Endothelial cell of umbilical vein (primary cell): Measurements from ENCODE around the gene CALN1.

ENCODE experiments used
- EZH2 ChIP-seq: IDR thresholded peaks from 2 replicates; pipeline ENCODE4 v1.6.1; 2012; ENCODE audit warnings: borderline replicate concordance, low read depth, mild to moderate bottlenecking, moderate library complexity, low read length, inconsistent platforms; ENCODE audit not compliant: severe bottlenecking
- JUN ChIP-seq: IDR thresholded peaks from 2 replicates; pipeline ENCODE4 v1.6.1; 2011; ENCODE audit warnings: borderline replicate concordance, low read depth; ENCODE audit not compliant: insufficient read length, insufficient read depth
- MYC ChIP-seq: IDR thresholded peaks from one replicate; pipeline ENCODE4 v1.6.1; 2011; ENCODE audit warnings: mild to moderate bottlenecking, low read depth, low read length
- POLR2A ChIP-seq: IDR thresholded peaks from 2 replicates; pipeline ENCODE4 v1.6.1; 2012; ENCODE audit warnings: low read depth, mild to moderate bottlenecking, control low read depth, low read length
- POLR2AphosphoS5 ChIP-seq: IDR thresholded peaks from 2 replicates; pipeline ENCODE4 v1.6.1; 2012; ENCODE audit warnings: low read depth, mild to moderate bottlenecking, control low read depth, low read length, moderate library complexity; ENCODE audit not compliant: insufficient read depth
- TF ChIP-seq, protein P1 (sequence below), 2 donors: IDR thresholded peaks; 1 replicate in 1 of 2; 2 replicates in 1 of 2; pipeline ENCODE4 v1.5.1; 2011; ENCODE audit warnings: low read length in 2 of 2, mild to moderate bottlenecking in 2 of 2, moderate library complexity in 2 of 2, control low read depth in 1 of 2, inconsistent platforms in 1 of 2, low read depth in 1 of 2; ENCODE audit not compliant: insufficient read depth in 1 of 2; ENCODE audit errors: extremely low read depth in 1 of 2

DNA sequence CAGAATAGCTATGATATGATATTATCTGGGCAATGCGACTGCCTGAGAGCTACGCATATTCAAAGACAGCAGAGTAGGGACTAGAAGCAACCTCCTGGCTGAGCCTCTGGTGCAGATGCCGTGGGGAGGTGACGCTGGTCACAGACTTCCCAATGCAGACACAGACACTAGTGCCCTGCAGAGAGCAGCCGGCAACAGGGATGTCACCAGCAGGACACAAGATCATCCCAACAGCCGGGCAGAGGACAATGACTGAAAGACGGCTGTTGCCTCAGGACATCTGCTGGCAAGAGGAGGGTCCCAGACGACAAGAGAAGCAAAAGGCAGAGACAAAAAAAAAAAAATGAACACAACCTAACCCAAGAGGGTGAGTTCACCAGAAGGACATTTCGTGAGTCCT is 104.6 kb downstream of the CALN1 start:
- TF ChIP-seq, protein P1, sequence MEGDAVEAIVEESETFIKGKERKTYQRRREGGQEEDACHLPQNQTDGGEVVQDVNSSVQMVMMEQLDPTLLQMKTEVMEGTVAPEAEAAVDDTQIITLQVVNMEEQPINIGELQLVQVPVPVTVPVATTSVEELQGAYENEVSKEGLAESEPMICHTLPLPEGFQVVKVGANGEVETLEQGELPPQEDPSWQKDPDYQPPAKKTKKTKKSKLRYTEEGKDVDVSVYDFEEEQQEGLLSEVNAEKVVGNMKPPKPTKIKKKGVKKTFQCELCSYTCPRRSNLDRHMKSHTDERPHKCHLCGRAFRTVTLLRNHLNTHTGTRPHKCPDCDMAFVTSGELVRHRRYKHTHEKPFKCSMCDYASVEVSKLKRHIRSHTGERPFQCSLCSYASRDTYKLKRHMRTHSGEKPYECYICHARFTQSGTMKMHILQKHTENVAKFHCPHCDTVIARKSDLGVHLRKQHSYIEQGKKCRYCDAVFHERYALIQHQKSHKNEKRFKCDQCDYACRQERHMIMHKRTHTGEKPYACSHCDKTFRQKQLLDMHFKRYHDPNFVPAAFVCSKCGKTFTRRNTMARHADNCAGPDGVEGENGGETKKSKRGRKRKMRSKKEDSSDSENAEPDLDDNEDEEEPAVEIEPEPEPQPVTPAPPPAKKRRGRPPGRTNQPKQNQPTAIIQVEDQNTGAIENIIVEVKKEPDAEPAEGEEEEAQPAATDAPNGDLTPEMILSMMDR (IDR thresholded peaks at IDR 0.05; ENCODE audit: extremely low read depth in 1 of 2, insufficient read depth in 1 of 2, low read depth in 1 of 2, low read length in 2 of 2): no peak
- TF ChIP-seq POLR2A: no peak
- no peak for TF ChIP-seq EZH2
- no peak for TF ChIP-seq JUN
- no peak for TF ChIP-seq MYC
- no peak for TF ChIP-seq POLR2AphosphoS5
